SK-N-SH (cell line): ENCODE measurements around the gene ACTN2. TPM values are rescaled to one million over a fixed set of nuclear protein-coding genes. Genes with fewer than 3 reads are reported as not detected.

Experiments used
- CTCF ChIA-PET: fragments of 300-600, 350-600 bp; formaldehyde crosslinking; extraction: SDS; loops from one replicate; lab custom pipeline; 2021; lab: Yijun Ruan, JAX
- POLR2A ChIA-PET: fragments of 350-600 bp; sonication (Branson Sonifier 250); formaldehyde crosslinking; extraction: SDS; loops from one replicate; lab custom pipeline; 2020; ENCODE audit warnings: antibody characterized with exemption, inconsistent platforms; lab: Yijun Ruan, JAX
- DNase-seq: peaks from one replicate; pipeline ENCODE4 v3.0.0; 2012
- H2AFZ ChIP-seq: fragments of 200-600 bp; sonication (generic); 2 replicates; pipeline ENCODE4 v1.8.1; 2016; ENCODE audit warnings: antibody characterized with exemption, mild to moderate bottlenecking, low read depth
- H3F3A ChIP-seq: fragments of 200-600 bp; sonication (generic); replicated peaks from 2 replicates; pipeline ENCODE3; 2016; ENCODE audit warnings: antibody characterized with exemption, mild to moderate bottlenecking; ENCODE audit not compliant: insufficient read depth
- H3K27ac ChIP-seq, 2 experiments: fragments of 200-500 bp in 1 of 2; fragments of 200-600 bp in 1 of 2; sonication (Bioruptor generic) in 1 of 2; sonication (generic), shearing (Covaris generic) in 1 of 2; 2 replicates each; pipeline versions ENCODE4 v1.5.1 to v1.6.1; 2014 to 2016; ENCODE audit warnings: low read depth in 2 of 2, inconsistent platforms in 1 of 2, low read length in 1 of 2, mild to moderate bottlenecking in 1 of 2, mixed read lengths in 1 of 2
- H3K27me3 ChIP-seq: fragments of 200-600 bp; sonication (generic), shearing (Covaris generic); 2 replicates; pipeline ENCODE4 v1.6.1; 2016; ENCODE audit warnings: mixed run types; ENCODE audit not compliant: insufficient read depth
- H3K36me3 ChIP-seq, 2 experiments: fragments of 200-500 bp in 1 of 2; fragments of 200-600 bp in 1 of 2; sonication (Bioruptor generic) in 1 of 2; sonication (generic) in 1 of 2; replicated peaks in 1 of 2; 2 replicates each; pipeline versions ENCODE3 to v1.5.1; 2014 to 2016; ENCODE audit warnings: low read length in 1 of 2, mild to moderate bottlenecking in 1 of 2; ENCODE audit not compliant: insufficient read depth in 2 of 2, control insufficient read depth in 1 of 2
- H3K4me1 ChIP-seq, 2 experiments: fragments of 200-500 bp in 1 of 2; fragments of 200-600 bp in 1 of 2; sonication (Bioruptor generic) in 1 of 2; sonication (generic), shearing (Covaris generic) in 1 of 2; 2 replicates each; pipeline versions ENCODE4 v1.5.1 to v1.6.1; 2014 to 2016; ENCODE audit warnings: low read depth in 1 of 2, low read length in 1 of 2, mixed run types in 1 of 2; ENCODE audit not compliant: insufficient read depth in 2 of 2, control insufficient read depth in 1 of 2
- H3K4me2 ChIP-seq: fragments of 200-600 bp; sonication (generic), shearing (Covaris generic); 2 replicates; pipeline ENCODE4 v1.6.1; 2017; ENCODE audit warnings: mixed run types
- H3K4me3 ChIP-seq, 2 experiments: fragments of 200-500 bp in 1 of 2; fragments of 200-600 bp in 1 of 2; sonication (Bioruptor generic) in 1 of 2; sonication (generic), shearing (Covaris generic) in 1 of 2; 2 replicates each; pipeline versions ENCODE4 v1.5.1 to v1.8.1; 2014 to 2016; ENCODE audit warnings: low read depth in 2 of 2, inconsistent platforms in 1 of 2, low read length in 1 of 2, mild to moderate bottlenecking in 1 of 2, mixed read lengths in 1 of 2, moderate library complexity in 1 of 2
- H3K79me2 ChIP-seq: fragments of 200-600 bp; sonication (generic); 2 replicates; pipeline ENCODE4 v1.8.1; 2017; ENCODE audit warnings: mild to moderate bottlenecking; ENCODE audit not compliant: insufficient read depth
- H3K9ac ChIP-seq: fragments of 200-600 bp; sonication (generic); 2 replicates; pipeline ENCODE4 v1.6.1; 2017; ENCODE audit warnings: mixed run types
- H3K9me2 ChIP-seq: fragments of 200-600 bp; sonication (generic); 2 replicates; pipeline ENCODE4 v1.6.1; 2017; ENCODE audit warnings: mixed run types
- H3K9me3 ChIP-seq: fragments of 200-600 bp; sonication (generic); 2 replicates; pipeline ENCODE4 v1.6.1; 2017; ENCODE audit warnings: mixed run types, mild to moderate bottlenecking, moderate library complexity
- H4K20me1 ChIP-seq: fragments of 200-600 bp; sonication (generic); 2 replicates; pipeline ENCODE4 v1.6.1; 2017; ENCODE audit warnings: mild to moderate bottlenecking, mixed run types; ENCODE audit not compliant: insufficient read depth
- ELF1 ChIP-seq: IDR thresholded peaks from 2 replicates; pipeline ENCODE4 v1.4.0; 2012
- EP300 ChIP-seq, 2 experiments: IDR thresholded peaks; 2 replicates each; pipeline versions ENCODE4 v1.4.0 to v1.6.1; 2012; ENCODE audit warnings: borderline replicate concordance in 1 of 2, low read depth in 1 of 2, low read length in 1 of 2
- EZH2phosphoT487 ChIP-seq: fragments of 200-600 bp; sonication (generic); IDR thresholded peaks from 2 replicates; pipeline ENCODE4 v1.6.1; 2017; ENCODE audit warnings: low read depth, mixed run types, mild to moderate bottlenecking, antibody characterized with exemption, moderate library complexity, borderline replicate concordance
- MEF2A ChIP-seq: IDR thresholded peaks from 2 replicates; pipeline ENCODE4 v1.4.0; 2012; ENCODE audit warnings: low read depth, borderline replicate concordance
- NRF1 ChIP-seq: IDR thresholded peaks from 2 replicates; pipeline ENCODE4 v1.6.1; 2012; ENCODE audit warnings: low read depth, mild to moderate bottlenecking, low read length
- RCOR1 ChIP-seq: fragments of 150-350 bp; IDR thresholded peaks from 2 replicates; pipeline ENCODE4 v1.6.1; 2017; ENCODE audit warnings: antibody characterized with exemption, low read length
- RFX5 ChIP-seq: IDR thresholded peaks from 2 replicates; pipeline ENCODE4 v1.6.1; 2012; ENCODE audit warnings: mild to moderate bottlenecking, improper control_type of control experiment, low read length
- RXRA ChIP-seq: IDR thresholded peaks from 2 replicates; pipeline ENCODE4 v1.4.0; 2012; ENCODE audit warnings: low read depth, mild to moderate bottlenecking, borderline replicate concordance
- WGBS: methylation state at CpG from one replicate; pipeline ENCODE4 v1.1.6; 2017; ENCODE audit warnings: low lambda C conversion rate; 5-methylcytosine and 5-hydroxymethylcytosine counted together
- polyA plus RNA-seq, 3 experiments: library from polyadenylated mRNA; depleted of rRNA; stranded (reverse); fragments of >200 nt; gene quantifications; 2 replicates each; pipeline ENCODE4 v1.2.3, GENCODE V29; 2012
- TF ChIP-seq, protein P1 (sequence below): fragments of 150-350 bp; IDR thresholded peaks from 2 replicates; pipeline ENCODE4 v1.6.1; 2017; ENCODE audit warnings: antibody characterized with exemption, low read length, low read depth, borderline replicate concordance
- TF ChIP-seq, protein P2 (sequence below): IDR thresholded peaks from 2 replicates; pipeline ENCODE4 v1.4.0; 2012; ENCODE audit warnings: low read depth, borderline replicate concordance
- TF ChIP-seq, protein P3 (sequence below): IDR thresholded peaks from 2 replicates; pipeline ENCODE4; 2012
- TF ChIP-seq, protein P4 (sequence below): fragments of 150-350 bp; IDR thresholded peaks from 2 replicates; pipeline ENCODE4 v1.6.1; 2016; ENCODE audit warnings: mild to moderate bottlenecking, low read depth, low read length

Gene ACTN2
- polyA plus RNA-seq, 1 of the 3 experiments (the other 2 are of a cell fraction) = 0.15 TPM

DNA sequence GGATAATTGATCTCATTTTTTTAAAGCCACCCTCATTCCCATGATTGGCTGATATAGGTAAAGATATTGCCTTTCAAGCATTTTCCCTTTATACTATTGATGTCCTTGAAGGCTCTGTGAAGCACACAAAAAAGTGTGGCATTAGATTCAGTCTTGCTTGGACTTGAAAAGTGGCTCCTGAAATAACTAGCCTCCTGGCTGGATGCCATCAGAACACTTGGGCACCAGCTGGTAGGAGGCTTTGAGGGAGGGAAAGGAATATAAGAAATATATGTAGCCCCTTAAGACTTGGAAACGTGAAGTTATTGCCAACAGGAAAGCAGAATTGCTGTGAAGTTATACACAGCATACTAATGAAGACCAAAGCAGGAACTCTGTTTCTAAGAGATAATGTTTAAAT is 122.8 kb downstream of the ACTN2 start:
- Histone ChIP-seq H3K79me2 (peaks cover 20% of the 10 kb centered on the region; the same call in 1 of the 2 replicates), H3K9me2 (no peaks in the 10 kb centered on the region), H4K20me1 (no peaks in the 10 kb centered on the region), H3K9ac (no peak overlapping the region), H3K4me3 (no peak overlapping the region), H3K36me3 (peaks cover 17 to 66% of the 10 kb centered on the region in 2 experiments), H3K4me1 (no peaks in the 10 kb centered on the region; a peak in 1 of 4 replicates), H3K4me2 (no peak overlapping the region), H3F3A (no peaks in the 10 kb centered on the region), H3K27me3 (no peaks in the 10 kb centered on the region), H2AFZ (no peak overlapping the region), H3K27ac (no peak overlapping the region), H3K9me3 (no peaks in the 10 kb centered on the region)
- TF ChIP-seq RXRA = no peak
- TF ChIP-seq, protein P1, sequence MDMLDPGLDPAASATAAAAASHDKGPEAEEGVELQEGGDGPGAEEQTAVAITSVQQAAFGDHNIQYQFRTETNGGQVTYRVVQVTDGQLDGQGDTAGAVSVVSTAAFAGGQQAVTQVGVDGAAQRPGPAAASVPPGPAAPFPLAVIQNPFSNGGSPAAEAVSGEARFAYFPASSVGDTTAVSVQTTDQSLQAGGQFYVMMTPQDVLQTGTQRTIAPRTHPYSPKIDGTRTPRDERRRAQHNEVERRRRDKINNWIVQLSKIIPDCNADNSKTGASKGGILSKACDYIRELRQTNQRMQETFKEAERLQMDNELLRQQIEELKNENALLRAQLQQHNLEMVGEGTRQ = no peak
- TF ChIP-seq, protein P2, sequence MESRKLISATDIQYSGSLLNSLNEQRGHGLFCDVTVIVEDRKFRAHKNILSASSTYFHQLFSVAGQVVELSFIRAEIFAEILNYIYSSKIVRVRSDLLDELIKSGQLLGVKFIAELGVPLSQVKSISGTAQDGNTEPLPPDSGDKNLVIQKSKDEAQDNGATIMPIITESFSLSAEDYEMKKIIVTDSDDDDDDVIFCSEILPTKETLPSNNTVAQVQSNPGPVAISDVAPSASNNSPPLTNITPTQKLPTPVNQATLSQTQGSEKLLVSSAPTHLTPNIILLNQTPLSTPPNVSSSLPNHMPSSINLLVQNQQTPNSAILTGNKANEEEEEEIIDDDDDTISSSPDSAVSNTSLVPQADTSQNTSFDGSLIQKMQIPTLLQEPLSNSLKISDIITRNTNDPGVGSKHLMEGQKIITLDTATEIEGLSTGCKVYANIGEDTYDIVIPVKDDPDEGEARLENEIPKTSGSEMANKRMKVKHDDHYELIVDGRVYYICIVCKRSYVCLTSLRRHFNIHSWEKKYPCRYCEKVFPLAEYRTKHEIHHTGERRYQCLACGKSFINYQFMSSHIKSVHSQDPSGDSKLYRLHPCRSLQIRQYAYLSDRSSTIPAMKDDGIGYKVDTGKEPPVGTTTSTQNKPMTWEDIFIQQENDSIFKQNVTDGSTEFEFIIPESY = no peak
- TF ChIP-seq, protein P3, sequence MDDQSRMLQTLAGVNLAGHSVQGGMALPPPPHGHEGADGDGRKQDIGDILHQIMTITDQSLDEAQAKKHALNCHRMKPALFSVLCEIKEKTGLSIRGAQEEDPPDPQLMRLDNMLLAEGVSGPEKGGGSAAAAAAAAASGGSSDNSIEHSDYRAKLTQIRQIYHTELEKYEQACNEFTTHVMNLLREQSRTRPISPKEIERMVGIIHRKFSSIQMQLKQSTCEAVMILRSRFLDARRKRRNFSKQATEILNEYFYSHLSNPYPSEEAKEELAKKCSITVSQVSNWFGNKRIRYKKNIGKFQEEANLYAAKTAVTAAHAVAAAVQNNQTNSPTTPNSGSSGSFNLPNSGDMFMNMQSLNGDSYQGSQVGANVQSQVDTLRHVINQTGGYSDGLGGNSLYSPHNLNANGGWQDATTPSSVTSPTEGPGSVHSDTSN = no peak
- no peak for TF ChIP-seq NRF1
- TF ChIP-seq, protein P4, sequence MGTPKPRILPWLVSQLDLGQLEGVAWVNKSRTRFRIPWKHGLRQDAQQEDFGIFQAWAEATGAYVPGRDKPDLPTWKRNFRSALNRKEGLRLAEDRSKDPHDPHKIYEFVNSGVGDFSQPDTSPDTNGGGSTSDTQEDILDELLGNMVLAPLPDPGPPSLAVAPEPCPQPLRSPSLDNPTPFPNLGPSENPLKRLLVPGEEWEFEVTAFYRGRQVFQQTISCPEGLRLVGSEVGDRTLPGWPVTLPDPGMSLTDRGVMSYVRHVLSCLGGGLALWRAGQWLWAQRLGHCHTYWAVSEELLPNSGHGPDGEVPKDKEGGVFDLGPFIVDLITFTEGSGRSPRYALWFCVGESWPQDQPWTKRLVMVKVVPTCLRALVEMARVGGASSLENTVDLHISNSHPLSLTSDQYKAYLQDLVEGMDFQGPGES = no peak
- no peak for TF ChIP-seq RCOR1
- ChIA-PET POLR2A (no interaction called here), CTCF (interaction anchor here (0.9 to 1.2 kb wide), 4 partner anchors 10 to 200 kb away, joined by 3 to 4 read pairs (median 4); no protein-coding TSS in a partner anchor)
- no peak for DNase-seq
- WGBS = 90% methylated on average over 1 of the region's 1 CpG

DNA sequence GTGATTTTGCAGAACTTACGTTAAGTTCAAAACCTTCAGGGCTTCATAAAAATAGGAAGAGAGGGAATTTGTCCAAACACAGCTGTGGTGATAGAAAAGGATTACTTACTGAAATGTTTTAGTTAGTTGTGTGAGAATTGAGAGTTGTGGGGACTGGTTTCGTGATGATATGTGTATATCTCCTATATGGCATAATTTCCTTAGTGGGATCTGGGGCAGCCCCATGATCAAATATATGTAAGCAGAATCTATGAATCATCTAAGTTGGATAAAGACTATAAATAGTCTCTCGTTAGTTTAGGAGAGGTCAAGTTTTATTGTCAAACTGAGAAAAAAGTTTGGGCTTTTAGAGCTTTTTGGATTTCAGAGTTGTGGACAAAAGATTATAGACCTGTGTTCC is 123.7 kb downstream of the ACTN2 start:
- DNase-seq = no peak
- Histone ChIP-seq H4K20me1 (no peaks in the 10 kb centered on the region), H3K9ac (no peak overlapping the region), H3K36me3 (peaks cover 17 to 66% of the 10 kb centered on the region in 2 experiments), H3F3A (no peaks in the 10 kb centered on the region), H3K9me3 (no peaks in the 10 kb centered on the region), H3K27me3 (no peaks in the 10 kb centered on the region), H3K4me2 (no peak overlapping the region), H2AFZ (no peak overlapping the region), H3K79me2 (peaks cover 11% of the 10 kb centered on the region; the same call in 1 of the 2 replicates), H3K9me2 (no peaks in the 10 kb centered on the region), H3K4me1 (no peaks in the 10 kb centered on the region; a peak in 1 of 4 replicates), H3K27ac (no peak overlapping the region), H3K4me3 (no peak overlapping the region)
- CTCF ChIA-PET = interaction anchor here (0.9 to 1.8 kb wide), 2 partner anchors 51 to 201 kb away, joined by 3 read pairs; no protein-coding TSS in a partner anchor
- WGBS = 95% methylated on average over 3 of the region's 3 CpGs
- TF ChIP-seq, protein P1 = no peak
- TF ChIP-seq ELF1 (no peak), MEF2A (no peak), EZH2phosphoT487 (no peak), EP300 (IDR thresholded peaks at IDR 0.05; ENCODE audit: borderline replicate concordance in 1 of 2, low read depth in 1 of 2, low read length in 1 of 2) (no peak), RFX5 (no peak)
- TF ChIP-seq, protein P4 = no peak
- POLR2A ChIA-PET = no interaction called here
